Neuron (in vitro differentiated cells): ENCODE data around the gene MEN1.

Experiments
- H2AFZ ChIP-seq: one replicate; pipeline ENCODE4 v1.6.1; 2013; ENCODE audit warnings: low read depth, mild to moderate bottlenecking, inconsistent platforms, low read length, moderate library complexity
- H3K27me3 ChIP-seq: one replicate; pipeline ENCODE4 v1.6.1; 2013; ENCODE audit warnings: low read length; ENCODE audit not compliant: insufficient read depth
- H3K36me3 ChIP-seq: one replicate; pipeline ENCODE4 v1.6.1; 2013; ENCODE audit warnings: low read length; ENCODE audit not compliant: insufficient read depth
- H3K4me1 ChIP-seq: one replicate; pipeline ENCODE4 v1.6.1; 2013; ENCODE audit warnings: low read length; ENCODE audit not compliant: insufficient read depth
- H3K4me3 ChIP-seq: 2 replicates; pipeline ENCODE4 v1.5.1; 2013; ENCODE audit warnings: mild to moderate bottlenecking, low read length, moderate library complexity
- H3K9me3 ChIP-seq: one replicate; pipeline ENCODE4 v1.6.1; 2013; ENCODE audit warnings: low read length

Gene MEN1

GRCh38 chr11:64786308-64786707 is 24.0 kb downstream of the MEN1 start:
- Histone ChIP-seq H3K4me1 (no peaks in the 10 kb centered on the region), H3K9me3 (no peaks in the 10 kb centered on the region), H3K4me3 (no peak overlapping the region), H2AFZ (no peak overlapping the region), H3K27me3 (no peaks in the 10 kb centered on the region), H3K36me3 (peaks cover under 1% of the 10 kb centered on the region)

- no peak overlapping the region for H3K4me3 ChIP-seq
- peaks cover 9% of the 10 kb centered on the region for H3K36me3 ChIP-seq
- H3K4me1 ChIP-seq = no peaks in the 10 kb centered on the region
- H3K27me3 ChIP-seq = no peaks in the 10 kb centered on the region
- no peaks in the 10 kb centered on the region for H3K9me3 ChIP-seq
- no peak overlapping the region for H2AFZ ChIP-seq
These were observed 25.4 kb downstream of the MEN1 start for GRCh38 chr11:64784813-64785581.

- Histone ChIP-seq H3K4me3 (peak within 1 kb of the TSS; percentile 99), H3K36me3 (peaks cover 45% of the 10 kb centered on the region), H3K4me1 (peaks cover 28% of the 10 kb centered on the region), H2AFZ (peak within 1 kb of the TSS; percentile 70), H3K27me3 (no peaks in the 10 kb centered on the region), H3K9me3 (no peaks in the 10 kb centered on the region)
These were observed 31.7 kb downstream of the MEN1 start, which contains the start of gene SF1 for GRCh38 chr11:64778473-64779298. TSS of gene SF1 (minus strand) at chr11:64778542. CDS start at chr11:64778392, 150 bp downstream.

GRCh38 chr11:64778223-64778472 is 32.2 kb downstream of the MEN1 start:
- peak overlapping the region; percentile 99 for H3K4me3 ChIP-seq
- H3K4me1 ChIP-seq = peaks cover 28% of the 10 kb centered on the region
- peaks cover 51% of the 10 kb centered on the region for H3K36me3 ChIP-seq
- H3K27me3 ChIP-seq = no peaks in the 10 kb centered on the region
- H3K9me3 ChIP-seq = no peaks in the 10 kb centered on the region
- no peak overlapping the region for H2AFZ ChIP-seq

GRCh38 chr11:64777449-64778222 is 32.7 kb downstream of the MEN1 start:
- H3K4me3 ChIP-seq = peak overlapping the region; percentile 99
- H3K4me1 ChIP-seq = peaks cover 28% of the 10 kb centered on the region
- no peak overlapping the region for H2AFZ ChIP-seq
- H3K36me3 ChIP-seq = peaks cover 56% of the 10 kb centered on the region
- H3K27me3 ChIP-seq = no peaks in the 10 kb centered on the region
- H3K9me3 ChIP-seq = no peaks in the 10 kb centered on the region

- peaks cover 64% of the 10 kb centered on the region for H3K36me3 ChIP-seq
- H3K4me3 ChIP-seq = peak overlapping the region; percentile 99
- H3K27me3 ChIP-seq = no peaks in the 10 kb centered on the region
- H2AFZ ChIP-seq = no peak overlapping the region
- no peaks in the 10 kb centered on the region for H3K9me3 ChIP-seq
- H3K4me1 ChIP-seq = peaks cover 28% of the 10 kb centered on the region
These were observed 33.5 kb downstream of the MEN1 start for GRCh38 chr11:64776875-64777274.

GRCh38 chr11:64776425-64776824 is 33.9 kb downstream of the MEN1 start:
- Histone ChIP-seq H2AFZ (no peak overlapping the region), H3K4me1 (peaks cover 28% of the 10 kb centered on the region), H3K36me3 (peaks cover 68% of the 10 kb centered on the region), H3K27me3 (no peaks in the 10 kb centered on the region), H3K4me3 (peak overlapping the region; percentile 99), H3K9me3 (no peaks in the 10 kb centered on the region)

- Histone ChIP-seq H3K36me3 (peaks cover 82% of the 10 kb centered on the region), H2AFZ (no peak overlapping the region)
These were observed 36.2 kb downstream of the MEN1 start for GRCh38 chr11:64774144-64774543.

DNA sequence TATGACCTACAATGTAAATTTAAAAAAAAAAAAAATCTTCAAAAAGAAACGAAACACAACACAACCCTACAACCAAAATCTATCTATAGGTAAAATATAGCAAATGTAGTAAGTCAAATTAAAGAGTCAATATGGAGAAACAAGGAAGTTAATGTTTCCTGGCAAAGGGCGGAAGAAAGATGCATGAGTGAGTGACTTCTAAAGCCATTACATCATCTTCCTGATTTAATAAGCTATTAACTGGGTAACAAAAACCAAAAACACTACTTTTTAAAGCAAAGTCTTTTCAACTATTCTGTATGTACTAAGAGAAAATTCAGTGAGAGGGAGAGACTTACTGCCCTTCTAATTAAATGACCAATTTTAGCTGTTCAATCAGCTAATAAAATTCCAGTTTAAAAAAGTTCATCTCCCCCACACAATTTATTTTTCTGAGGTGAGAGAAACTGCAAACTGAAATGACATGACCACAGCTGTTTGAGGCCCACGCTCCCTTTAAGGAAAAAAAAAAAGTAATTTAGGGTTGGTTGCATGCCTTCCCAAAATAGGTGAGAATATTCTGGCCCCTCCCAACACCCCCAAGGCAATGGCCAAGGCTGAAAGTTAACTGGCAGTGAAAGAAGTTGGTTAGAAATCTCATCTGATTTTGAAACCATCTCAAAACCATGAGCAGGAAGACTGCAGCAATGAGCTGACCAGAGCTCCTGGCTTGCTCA is 37.9 kb downstream of the MEN1 start:
- Histone ChIP-seq H2AFZ (no peak overlapping the region), H3K4me3 (no peak overlapping the region), H3K36me3 (peaks cover 98% of the 10 kb centered on the region), H3K9me3 (no peaks in the 10 kb centered on the region), H3K4me1 (peaks cover 23% of the 10 kb centered on the region), H3K27me3 (no peaks in the 10 kb centered on the region)

More at GRCh38 chr11:64774144-64774543, 36.2 kb downstream of the MEN1 start:
- Histone ChIP-seq H3K4me3 (no peak overlapping the region), H3K27me3 (no peaks in the 10 kb centered on the region), H3K9me3 (no peaks in the 10 kb centered on the region), H3K4me1 (peaks cover 24% of the 10 kb centered on the region)

- Histone ChIP-seq H3K4me3 (no peak overlapping the region), H3K27me3 (no peaks in the 10 kb centered on the region), H3K4me1 (peaks cover 18% of the 10 kb centered on the region), H3K36me3 (peaks cover 99% of the 10 kb centered on the region), H3K9me3 (no peaks in the 10 kb centered on the region), H2AFZ (no peak overlapping the region)
These were observed 38.5 kb downstream of the MEN1 start for GRCh38 chr11:64771861-64772260.

DNA sequence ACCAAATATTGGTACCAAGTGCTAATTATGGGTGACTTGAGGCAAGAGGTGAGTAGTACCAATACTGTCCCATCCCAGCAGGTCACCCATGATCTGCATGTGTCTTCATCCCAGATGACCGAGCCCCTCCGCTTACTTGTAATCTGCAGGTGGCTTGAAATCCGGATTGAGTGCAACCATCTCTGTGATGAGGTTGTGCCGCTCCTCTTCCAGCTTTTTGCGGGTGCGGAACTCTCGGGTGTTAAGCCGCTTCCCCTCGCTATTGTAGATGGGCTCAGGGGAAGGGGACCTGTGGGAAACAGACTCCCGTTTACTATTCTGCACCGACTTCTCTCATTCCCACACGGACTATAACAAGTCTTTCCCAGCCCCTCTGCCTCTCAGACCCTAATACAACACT is 40.2 kb downstream of the MEN1 start:
- H3K36me3 ChIP-seq = peaks cover 92% of the 10 kb centered on the region
- H3K9me3 ChIP-seq = no peaks in the 10 kb centered on the region
- no peak overlapping the region for H3K4me3 ChIP-seq
- H3K4me1 ChIP-seq = peaks cover 7% of the 10 kb centered on the region
- H3K27me3 ChIP-seq = no peaks in the 10 kb centered on the region
- no peak overlapping the region for H2AFZ ChIP-seq

DNA sequence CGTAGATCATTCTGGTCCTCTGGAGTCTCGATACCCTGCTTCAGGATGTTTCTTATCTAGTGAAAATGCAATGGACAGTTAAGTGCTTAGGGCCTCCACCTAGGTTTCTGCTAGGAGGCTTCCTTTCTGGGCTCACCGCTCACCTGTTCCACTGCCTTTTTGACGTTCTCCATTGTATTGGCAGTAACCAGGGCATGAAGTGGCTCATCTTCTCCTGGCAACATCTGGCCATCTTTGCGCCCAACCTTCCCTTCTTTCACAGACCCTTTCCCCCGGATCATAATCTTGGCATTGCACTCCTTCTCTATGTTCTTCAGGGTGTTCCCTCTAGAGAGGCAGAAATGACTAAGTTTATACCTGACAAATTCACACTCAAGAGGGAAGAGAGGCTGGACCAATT is 41.1 kb downstream of the MEN1 start:
- Histone ChIP-seq H3K9me3 (no peaks in the 10 kb centered on the region), H3K27me3 (no peaks in the 10 kb centered on the region), H3K36me3 (peaks cover 94% of the 10 kb centered on the region), H2AFZ (no peak overlapping the region), H3K4me3 (no peak overlapping the region), H3K4me1 (peaks cover 15% of the 10 kb centered on the region)
